Chondrocyte (in vitro differentiated cells): ENCODE data around the gene SETBP1. TPM values are rescaled to one million over a fixed set of nuclear protein-coding genes. Genes with fewer than 3 reads are reported as not detected.

Source experiments
- DNase-seq: peaks from one replicate; pipeline ENCODE4 v3.0.0; 2021; ENCODE audit warnings: mixed read lengths, low spot score
- H3K27ac Mint-ChIP-seq: one replicate; pipeline ENCODE4 v1.8.0; 2021; ENCODE audit warnings: mild to moderate bottlenecking, moderate library complexity, mixed read lengths; ENCODE audit not compliant: unreplicated experiment
- H3K27me3 Mint-ChIP-seq: 2 replicates; pipeline ENCODE4 v1.8.0; 2021; ENCODE audit warnings: low read depth, mixed read lengths
- H3K36me3 Mint-ChIP-seq: 2 replicates; pipeline ENCODE4 v1.8.0; 2021; ENCODE audit warnings: low read depth, mixed read lengths
- H3K4me1 Mint-ChIP-seq: 2 replicates; pipeline ENCODE4 v1.8.0; 2021; ENCODE audit warnings: low read depth, mild to moderate bottlenecking, mixed read lengths
- H3K4me3 Mint-ChIP-seq: one replicate; pipeline ENCODE4 v1.8.0; 2021; ENCODE audit warnings: mild to moderate bottlenecking, moderate library complexity, mixed read lengths; ENCODE audit not compliant: unreplicated experiment
- H3K9me3 Mint-ChIP-seq: 2 replicates; pipeline ENCODE4 v1.8.0; 2021; ENCODE audit warnings: low read depth, mixed read lengths
- CTCF ChIP-seq: fragments of 200-600 bp; sonication (generic); IDR thresholded peaks from 2 replicates; pipeline ENCODE4 v1.5.0; 2021; ENCODE audit warnings: antibody characterized with exemption, mild to moderate bottlenecking, moderate library complexity
- total RNA-seq: library from RNA; stranded (reverse); gene quantifications from 3 replicates; pipeline ENCODE4 v1.2.1, GENCODE V29; 2021

Gene SETBP1
- total RNA-seq, 1 donor from 2014 or later, result 29.3 TPM

- peaks cover 32% of the 10 kb centered on the region for H3K4me1 Mint-ChIP-seq
- no peaks in the 10 kb centered on the region for H3K27me3 Mint-ChIP-seq
- H3K4me3 Mint-ChIP-seq, result no peak overlapping the region
- H3K27ac Mint-ChIP-seq, result no peak overlapping the region
- H3K36me3 Mint-ChIP-seq, result peaks cover 6% of the 10 kb centered on the region
- no peak for TF ChIP-seq CTCF
- no peak for DNase-seq
- H3K9me3 Mint-ChIP-seq, result no peaks in the 10 kb centered on the region
These were observed 369.1 kb downstream of the SETBP1 start for GRCh38 chr18:45049578-45050319.

GRCh38 chr18:45050712-45051601 is 370.3 kb downstream of the SETBP1 start:
- Mint-ChIP-seq H3K4me1 (peaks cover 32% of the 10 kb centered on the region), H3K36me3 (peaks cover 6% of the 10 kb centered on the region), H3K9me3 (no peaks in the 10 kb centered on the region), H3K27me3 (no peaks in the 10 kb centered on the region), H3K27ac (peak overlapping the region; percentile 91), H3K4me3 (no peak overlapping the region)
- no peak for TF ChIP-seq CTCF
- no peak for DNase-seq

- H3K27me3 Mint-ChIP-seq, result no peaks in the 10 kb centered on the region
- H3K4me1 Mint-ChIP-seq, result peaks cover 29% of the 10 kb centered on the region
- no peak overlapping the region for H3K4me3 Mint-ChIP-seq
- no peak for TF ChIP-seq CTCF
- H3K9me3 Mint-ChIP-seq, result no peaks in the 10 kb centered on the region
- DNase-seq, result no peak
- no peaks in the 10 kb centered on the region for H3K36me3 Mint-ChIP-seq
- no peak overlapping the region for H3K27ac Mint-ChIP-seq
These were observed 373.9 kb downstream of the SETBP1 start for GRCh38 chr18:45054636-45055035.

- no peaks in the 10 kb centered on the region for H3K9me3 Mint-ChIP-seq
- H3K4me3 Mint-ChIP-seq, result no peak overlapping the region
- peaks cover 24% of the 10 kb centered on the region for H3K4me1 Mint-ChIP-seq
These were observed 375.1 kb downstream of the SETBP1 start for GRCh38 chr18:45055811-45056210.

More at GRCh38 chr18:45055811-45056210, 375.1 kb downstream of the SETBP1 start:
- DNase-seq, result no peak
- H3K36me3 Mint-ChIP-seq, result no peaks in the 10 kb centered on the region
- H3K27ac Mint-ChIP-seq, result no peak overlapping the region
- TF ChIP-seq CTCF, result no peak
- no peaks in the 10 kb centered on the region for H3K27me3 Mint-ChIP-seq
